K562 (cell line): ENCODE measurements around the gene CCDC158. TPM values are rescaled to one million over a fixed set of nuclear protein-coding genes. Genes with fewer than 3 reads are reported as not detected.

ENCODE experiments used
- ARID2 ChIP-seq: fragments of 450-650 bp; IDR thresholded peaks from 2 replicates; pipeline ENCODE4 v1.6.1; 2017; ENCODE audit warnings: antibody characterized with exemption, mild to moderate bottlenecking
- ASH1L ChIP-seq: fragments of 450-650 bp; IDR thresholded peaks from 2 replicates; pipeline ENCODE4 v1.6.1; 2018; ENCODE audit warnings: borderline replicate concordance, mild to moderate bottlenecking, low read depth; ENCODE audit not compliant: partially characterized antibody
- BRD4 ChIP-seq: fragments of 200-600 bp; sonication (generic); IDR thresholded peaks from 2 replicates; pipeline ENCODE4 v1.6.1; 2017; ENCODE audit warnings: inconsistent platforms
- CEBPG ChIP-seq, 3 experiments: fragments of 200-800 bp in 1 of 3; sonication (Bioruptor generic) in 1 of 3; sonication (generic) in 1 of 3; formaldehyde crosslinking in 1 of 3; IDR thresholded peaks in 2 of 3; conservative IDR thresholded peaks in 1 of 3; 2 replicates each; pipeline versions ENCODE4 v1.6.1 to v1.8.0; 2016 to 2022; ENCODE audit warnings: missing compliant biosample characterization in 2 of 3, missing genetic modification characterization in 2 of 3, mild to moderate bottlenecking in 1 of 3, missing genetic modification reagents in 1 of 3
- CREB3 ChIP-seq: fragments of 450-650 bp; conservative IDR thresholded peaks from 2 replicates; pipeline ENCODE4 v1.6.1; 2016; ENCODE audit warnings: missing genetic modification characterization, low read depth, mild to moderate bottlenecking, missing compliant biosample characterization, moderate library complexity
- HMGN3 ChIP-seq: IDR thresholded peaks from 2 replicates; pipeline ENCODE4 v1.6.1; 2011; ENCODE audit warnings: borderline replicate concordance, low read depth, mild to moderate bottlenecking, mixed read lengths, low read length; ENCODE audit not compliant: insufficient read length; ENCODE audit errors: extremely low read depth
- NELFE ChIP-seq: IDR thresholded peaks from 2 replicates; pipeline ENCODE4 v1.6.1; 2011; ENCODE audit warnings: mild to moderate bottlenecking; ENCODE audit not compliant: insufficient read depth, insufficient read length
- NFIC ChIP-seq: fragments of 450-650 bp; IDR thresholded peaks from 2 replicates; pipeline ENCODE4 v1.6.1; 2017; ENCODE audit warnings: mild to moderate bottlenecking, inconsistent platforms
- NR2C2 ChIP-seq, 2 experiments: fragments of 200-800 bp in 1 of 2; sonication (Bioruptor generic) in 1 of 2; sonication (generic) in 1 of 2; formaldehyde crosslinking in 1 of 2; IDR thresholded peaks; 2 replicates each; pipeline versions ENCODE4 v1.6.1 to v1.8.0; 2016 to 2022; ENCODE audit warnings: mild to moderate bottlenecking in 1 of 2, missing compliant biosample characterization in 1 of 2, missing genetic modification characterization in 1 of 2, missing genetic modification reagents in 1 of 2
- PPARD ChIP-seq: fragments of 250-450 bp; sonication (Bioruptor Pico); IDR thresholded peaks from 2 replicates; pipeline ENCODE4 v1.8.0; 2022; ENCODE audit warnings: inconsistent platforms, mild to moderate bottlenecking, moderate library complexity
- PTRF ChIP-seq: fragments of 450-650 bp; IDR thresholded peaks from 2 replicates; pipeline ENCODE4 v1.6.1; 2016; ENCODE audit warnings: mild to moderate bottlenecking, missing genetic modification characterization, missing compliant biosample characterization
- RBM25 ChIP-seq: fragments of 200-400 bp; formaldehyde crosslinking; IDR thresholded peaks from 2 replicates; pipeline ENCODE4 v1.6.1; 2018; ENCODE audit warnings: low read length, low read depth, moderate library complexity; ENCODE audit not compliant: severe bottlenecking
- RBM34 ChIP-seq: fragments of 200-400 bp; formaldehyde crosslinking; IDR thresholded peaks from 2 replicates; pipeline ENCODE4 v1.6.1; 2018; ENCODE audit warnings: low read length, borderline replicate concordance; ENCODE audit not compliant: insufficient read depth
- SMARCC2 ChIP-seq: fragments of 450-650 bp; IDR thresholded peaks from 2 replicates; pipeline ENCODE4 v1.6.1; 2017; ENCODE audit warnings: antibody characterized with exemption, moderate library complexity, mild to moderate bottlenecking, low read depth
- SMARCE1 ChIP-seq: fragments of 450-650 bp; IDR thresholded peaks from 2 replicates; pipeline ENCODE4 v1.7.1; 2016; ENCODE audit warnings: mild to moderate bottlenecking
- ZBTB43 ChIP-seq: sonication (generic); formaldehyde crosslinking; IDR thresholded peaks from 2 replicates; pipeline ENCODE4 v1.8.0; 2023; ENCODE audit warnings: mild to moderate bottlenecking, missing genetic modification reagents
- ZC3H8 ChIP-seq: fragments of 450-650 bp; IDR thresholded peaks from 2 replicates; pipeline ENCODE4 v1.6.1; 2017
- ZFP30 ChIP-seq: fragments of 250-450 bp; sonication (Bioruptor Pico); IDR thresholded peaks from 2 replicates; pipeline ENCODE4 v1.8.0; 2022; ENCODE audit warnings: moderate library complexity, mild to moderate bottlenecking, inconsistent platforms, borderline replicate concordance
- ZNF644 ChIP-seq: fragments of 200-800 bp; sonication (Bioruptor generic); IDR thresholded peaks from 2 replicates; pipeline ENCODE4 v1.6.1; 2016; ENCODE audit warnings: low read depth, missing genetic modification characterization, missing compliant biosample characterization
- ZNF76 ChIP-seq: fragments of 250-450 bp; sonication (Bioruptor Pico); IDR thresholded peaks from 2 replicates; pipeline ENCODE4 v1.4.0; 2020; ENCODE audit warnings: mild to moderate bottlenecking, moderate library complexity, borderline replicate concordance
- polyA plus RNA-seq, 8 experiments: library from polyadenylated mRNA; depleted of rRNA in 4 of 8; stranded (reverse) in 5 of 8; unstranded in 3 of 8; fragments of >200 nt; fragmentation: Nextera tagmentation in 2 of 8; fragmentation: Illumina TruSeq in 1 of 8; extraction: Ambion mirVana in 2 of 8; extraction: Trizol in 1 of 8; gene quantifications; 2 replicates each; pipeline versions ENCODE4 v1.2.1 to v1.2.3, GENCODE V29; 2011 to 2014; ENCODE audit warnings: inconsistent platforms in 1 of 8, missing spikeins in 1 of 8
- total RNA-seq, 7 experiments: library from RNA; depleted of rRNA in 6 of 7; stranded (reverse); fragments of >200 nt in 6 of 7; fragmentation: Illumina TruSeq in 2 of 7; extraction: Trizol in 2 of 7; gene quantifications; 2 replicates each; pipeline versions ENCODE4 v1.2.1 to v1.2.3, GENCODE V29; 2011 to 2021; ENCODE audit warnings: low replicate concordance in 1 of 7
- TF ChIP-seq, protein P1 (sequence below): fragments of 250-450 bp; sonication (Bioruptor Pico); IDR thresholded peaks from 2 replicates; pipeline ENCODE4 v1.8.0; 2021; ENCODE audit warnings: moderate library complexity, mild to moderate bottlenecking, inconsistent platforms
- TF ChIP-seq, protein P2 (sequence below): fragments of 200-800 bp; sonication (Bioruptor generic); IDR thresholded peaks from 2 replicates; pipeline ENCODE4 v1.6.1; 2017; ENCODE audit warnings: missing genetic modification characterization, missing compliant biosample characterization
- TF ChIP-seq, protein P3 (sequence below): IDR thresholded peaks from 2 replicates; pipeline ENCODE4 v1.6.1; 2011; ENCODE audit not compliant: insufficient read length; ENCODE audit errors: extremely low read depth

The CCDC158 gene
- total and polyA plus RNA-seq, 9 of the 15 experiments (the other 6 are each of a cell fraction or from before 2014, with no cell fraction given), result not detected

DNA sequence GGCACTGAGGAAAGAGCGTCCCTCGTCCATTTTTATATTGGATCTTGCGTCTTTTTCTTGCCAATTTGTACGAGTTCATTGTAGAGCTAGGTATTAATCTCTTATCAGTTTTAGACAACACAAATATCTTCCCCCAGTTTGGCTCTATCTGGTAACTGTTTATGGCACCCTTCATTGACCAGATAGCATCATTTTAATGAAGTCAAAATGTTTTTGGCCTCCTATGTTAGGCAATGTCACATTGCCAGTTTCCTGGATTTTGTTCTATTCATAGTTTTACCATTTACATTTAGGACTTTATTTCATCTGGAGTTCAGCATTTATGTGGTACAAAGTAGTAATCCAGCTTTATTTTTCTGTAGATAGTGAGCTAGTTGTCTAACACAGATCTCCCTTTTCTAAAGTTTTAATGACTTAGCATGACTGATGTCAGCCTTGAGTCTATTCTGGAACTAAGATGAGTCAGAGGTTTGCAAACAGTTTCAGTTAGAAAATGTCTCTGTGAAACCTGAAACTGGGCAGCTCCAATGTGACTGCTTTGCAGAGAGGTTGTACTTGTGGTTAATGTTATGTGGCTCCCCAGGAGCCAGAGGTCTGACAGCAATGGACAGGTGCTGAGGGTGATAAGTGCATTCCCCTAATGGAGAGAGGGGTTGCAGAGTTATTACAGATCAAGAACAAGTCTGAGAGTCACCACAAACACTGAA is 119.7 kb downstream of the CCDC158 start (continued):
- TF ChIP-seq, protein P1, sequence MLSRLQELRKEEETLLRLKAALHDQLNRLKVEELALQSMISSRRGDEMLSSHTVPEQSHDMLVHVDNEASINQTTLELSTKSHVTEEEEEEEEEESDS (CRISPR knock-in tag), result no peak
- peak; percentile 70 for TF ChIP-seq NFIC
- TF ChIP-seq ARID2, result no peak
- peak; percentile 96 for TF ChIP-seq SMARCE1
- 0 out of 2 replicates have a peak, but pooled peaks have one; percentile 41 for TF ChIP-seq CREB3 (tag)
- no peak for TF ChIP-seq ZNF644 (tag)
- no peak for TF ChIP-seq ASH1L
- no peak for TF ChIP-seq RBM25
- TF ChIP-seq ZNF76 (CRISPR knock-in tag), result no peak
- no peak for TF ChIP-seq NELFE
- peak; percentile 93 for TF ChIP-seq SMARCC2
- no peak; the same call in 1 of the 2 replicates for TF ChIP-seq ZBTB43 (CRISPR knock-in tag)
- no peak for TF ChIP-seq ZFP30
- TF ChIP-seq CEBPG (CRISPR knock-in tag; IDR thresholded peaks at IDR 0.05), result peak; percentile 75; the same call in 1 of the 2 replicates
- peak in 1 of 2 experiments; percentile 56; a peak in 2 of 4 replicates for TF ChIP-seq CEBPG (tag; conservative IDR thresholded peaks at IDR 0.05 in 1 of 2, IDR thresholded peaks at IDR 0.05 in 1 of 2)
- no peak for TF ChIP-seq ZC3H8
- TF ChIP-seq PTRF (tag), result no peak
- TF ChIP-seq HMGN3, result no peak
- no peak for TF ChIP-seq RBM34
- TF ChIP-seq, protein P2, sequence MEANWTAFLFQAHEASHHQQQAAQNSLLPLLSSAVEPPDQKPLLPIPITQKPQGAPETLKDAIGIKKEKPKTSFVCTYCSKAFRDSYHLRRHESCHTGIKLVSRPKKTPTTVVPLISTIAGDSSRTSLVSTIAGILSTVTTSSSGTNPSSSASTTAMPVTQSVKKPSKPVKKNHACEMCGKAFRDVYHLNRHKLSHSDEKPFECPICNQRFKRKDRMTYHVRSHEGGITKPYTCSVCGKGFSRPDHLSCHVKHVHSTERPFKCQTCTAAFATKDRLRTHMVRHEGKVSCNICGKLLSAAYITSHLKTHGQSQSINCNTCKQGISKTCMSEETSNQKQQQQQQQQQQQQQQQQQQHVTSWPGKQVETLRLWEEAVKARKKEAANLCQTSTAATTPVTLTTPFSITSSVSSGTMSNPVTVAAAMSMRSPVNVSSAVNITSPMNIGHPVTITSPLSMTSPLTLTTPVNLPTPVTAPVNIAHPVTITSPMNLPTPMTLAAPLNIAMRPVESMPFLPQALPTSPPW (CRISPR knock-in tag), result peak; percentile 59
- TF ChIP-seq NR2C2 (CRISPR knock-in tag; IDR thresholded peaks at IDR 0.05), result no peak
- TF ChIP-seq NR2C2 (tag; IDR thresholded peaks at IDR 0.05), result peak; percentile 56; the same call in 1 of the 2 replicates
- no peak for TF ChIP-seq BRD4
- TF ChIP-seq, protein P3, sequence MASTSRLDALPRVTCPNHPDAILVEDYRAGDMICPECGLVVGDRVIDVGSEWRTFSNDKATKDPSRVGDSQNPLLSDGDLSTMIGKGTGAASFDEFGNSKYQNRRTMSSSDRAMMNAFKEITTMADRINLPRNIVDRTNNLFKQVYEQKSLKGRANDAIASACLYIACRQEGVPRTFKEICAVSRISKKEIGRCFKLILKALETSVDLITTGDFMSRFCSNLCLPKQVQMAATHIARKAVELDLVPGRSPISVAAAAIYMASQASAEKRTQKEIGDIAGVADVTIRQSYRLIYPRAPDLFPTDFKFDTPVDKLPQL, result no peak
- no peak for TF ChIP-seq PPARD (CRISPR knock-in tag)
